ENCODE measurements around the gene CETP.
"Not testable (repeated sequence)": the region's sequence is repeated elsewhere in the genome, so short reads cannot be mapped to it uniquely, and the experiment has no call there.

Gene CETP

GRCh38 chr16:57000271-57001025 is 38.7 kb downstream of the CETP start:
- DNase-seq = no peak

- DNase-seq = no peak
These were observed 39.4 kb downstream of the CETP start for GRCh38 chr16:57001026-57001679.

DNA sequence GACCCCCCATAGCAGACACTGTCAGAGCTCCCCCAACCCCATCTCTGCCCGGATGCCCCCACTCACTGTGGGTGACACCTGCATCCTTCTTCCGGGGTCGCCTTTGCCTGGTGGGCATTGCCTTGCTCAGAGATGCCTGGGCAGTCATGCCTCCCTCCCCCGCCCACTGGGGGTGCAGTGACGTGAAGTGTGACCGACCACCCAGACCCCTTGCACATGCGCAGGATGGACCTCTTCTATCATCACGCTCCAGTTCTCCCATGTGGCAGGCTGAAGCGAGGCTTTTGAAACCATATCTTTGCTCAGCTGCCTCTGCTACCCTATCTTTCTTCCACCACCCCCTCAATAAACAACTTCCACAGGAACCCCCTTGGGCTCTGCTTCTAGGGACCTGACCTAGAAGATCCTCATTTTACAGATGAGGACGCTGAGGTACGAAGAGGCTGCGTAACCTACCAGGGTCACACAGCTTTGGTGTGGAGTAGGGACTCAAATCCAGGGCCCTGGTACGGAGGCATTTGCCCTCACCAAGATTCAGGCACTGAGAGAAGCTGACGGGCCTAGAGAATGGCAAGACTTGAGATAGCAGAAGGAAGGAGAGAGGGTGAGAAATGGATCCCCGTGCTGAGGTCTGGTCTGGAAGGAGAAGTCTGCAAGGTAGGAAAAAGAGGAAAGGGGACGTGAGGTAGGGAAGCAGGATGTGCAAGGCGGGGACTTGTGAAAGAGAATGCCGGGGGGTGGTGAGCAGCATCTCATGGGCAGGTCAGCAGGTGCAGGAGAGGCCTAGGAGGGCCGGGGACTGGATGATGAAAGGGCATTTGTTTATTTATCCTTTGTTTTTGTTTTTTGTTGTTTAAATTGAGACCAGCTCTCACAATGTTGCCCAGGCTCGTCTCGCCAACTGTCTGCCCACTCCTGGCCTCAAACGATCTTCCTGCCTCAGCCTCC is 42.0 kb downstream of the CETP start:
- no peak for DNase-seq

- DNase-seq = no peak
These were observed 42.9 kb downstream of the CETP start for GRCh38 chr16:57004387-57005250.

DNA sequence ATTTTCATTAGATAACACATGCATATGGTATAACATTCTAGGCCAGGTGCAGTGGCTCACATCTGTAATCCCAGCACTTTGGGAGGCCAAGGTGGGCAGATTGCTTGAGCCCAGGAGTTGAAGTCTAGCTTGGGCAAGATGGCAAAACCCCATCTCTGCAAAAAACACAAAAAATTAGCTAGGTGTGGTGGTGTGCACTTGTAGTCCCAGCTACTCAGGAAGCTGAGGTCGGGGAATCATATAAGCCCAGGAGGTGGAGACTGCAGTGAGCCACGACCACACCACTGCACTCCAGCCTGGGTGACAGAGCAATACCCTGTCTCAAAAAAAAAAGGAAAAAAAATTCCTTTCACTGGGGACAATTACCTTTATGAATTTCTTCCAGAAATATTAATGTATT is 43.8 kb downstream of the CETP start:
- DNase-seq = not testable (repeated sequence)

GRCh38 chr16:57007050-57007449 is 45.3 kb downstream of the CETP start:
- no peak for DNase-seq

GRCh38 chr16:57007530-57007929 is 45.8 kb downstream of the CETP start:
- DNase-seq = no peak

GRCh38 chr16:57008440-57008839 is 46.7 kb downstream of the CETP start:
- DNase-seq = no peak

GRCh38 chr16:57009643-57010170 is 48.0 kb downstream of the CETP start:
- no peak for DNase-seq

DNA sequence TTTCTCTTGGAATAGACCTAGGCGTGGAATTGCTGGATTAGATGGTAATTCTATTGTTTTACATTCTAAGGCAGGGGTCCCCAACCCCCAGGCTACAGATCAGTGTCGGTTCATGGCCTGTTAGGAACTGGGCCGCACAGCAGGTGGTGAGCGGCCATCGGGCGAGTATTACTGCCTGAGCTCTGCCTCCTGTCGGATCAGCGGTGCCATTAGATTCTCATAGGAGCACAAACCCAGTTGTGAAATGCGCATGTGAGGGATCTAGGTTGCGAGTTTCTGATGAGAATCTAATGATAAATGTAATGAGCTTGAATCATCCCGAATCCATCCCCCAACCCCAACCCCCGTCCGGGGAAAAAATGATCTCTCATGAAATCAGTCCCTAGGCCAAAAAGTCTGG is 50.6 kb downstream of the CETP start:
- DNase-seq = no peak

DNA sequence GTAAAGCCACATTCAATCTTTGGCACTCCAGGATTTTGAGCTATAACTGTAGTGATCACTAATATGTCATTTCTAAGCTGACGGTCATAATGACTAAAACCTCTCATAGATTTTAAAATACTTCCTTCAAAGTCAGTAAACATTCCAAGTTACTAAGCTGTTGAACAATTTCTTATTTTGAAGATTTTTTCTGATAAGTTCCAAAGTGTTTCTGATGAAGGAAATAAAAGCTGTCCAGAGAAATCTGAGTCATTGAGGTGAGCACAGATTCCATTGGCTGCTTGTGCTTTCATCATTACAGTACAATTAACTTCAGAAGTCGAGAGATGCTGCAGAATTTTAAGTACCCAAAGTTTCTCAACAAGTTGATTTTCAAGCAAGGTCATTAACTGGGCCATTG is 51.5 kb downstream of the CETP start:
- no peak for DNase-seq

- no peak for DNase-seq
These were observed 52.2 kb downstream of the CETP start for GRCh38 chr16:57013902-57014301.

DNA sequence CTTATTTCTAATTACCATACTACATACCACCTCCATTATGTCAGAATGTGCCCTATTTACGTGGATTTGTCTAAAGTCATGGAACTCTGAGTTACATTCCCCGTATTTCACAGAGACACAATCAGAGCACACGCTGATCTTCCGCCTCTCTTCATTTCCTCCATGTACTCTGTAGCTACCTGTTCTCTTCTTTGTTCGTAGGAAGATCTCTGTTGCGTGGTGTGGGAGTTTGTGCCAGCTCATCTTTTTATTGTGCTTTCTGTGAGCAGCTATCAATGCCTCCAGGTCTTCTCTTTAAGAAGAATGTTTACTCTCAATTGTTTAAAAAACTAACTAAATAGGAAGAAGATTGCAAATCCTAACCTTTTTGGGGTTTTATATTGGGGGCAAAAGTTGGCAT is 54.6 kb downstream of the CETP start:
- no peak for DNase-seq

DNA sequence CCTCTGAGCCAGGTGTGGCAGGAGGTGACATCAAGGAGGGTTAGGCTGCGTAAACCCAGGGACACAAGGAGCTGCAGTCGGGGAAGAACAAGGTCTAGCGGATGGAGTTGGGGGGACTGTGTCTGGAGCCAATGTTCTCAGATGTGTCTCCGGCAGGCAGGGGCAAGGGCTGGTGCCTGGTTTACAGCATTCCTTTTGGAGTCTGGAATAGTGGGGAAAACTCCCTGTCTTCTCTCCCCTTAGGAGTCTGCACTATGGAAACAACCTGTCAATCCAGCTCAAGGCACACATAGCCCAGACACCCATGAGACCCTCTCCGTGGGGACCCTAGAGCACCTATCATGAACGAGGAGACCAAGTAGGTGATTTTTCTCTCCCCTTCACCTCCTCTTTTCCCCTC is 55.1 kb downstream of the CETP start:
- no peak for DNase-seq

- no peak for DNase-seq
These were observed 55.5 kb downstream of the CETP start for GRCh38 chr16:57017251-57017650.

DNA sequence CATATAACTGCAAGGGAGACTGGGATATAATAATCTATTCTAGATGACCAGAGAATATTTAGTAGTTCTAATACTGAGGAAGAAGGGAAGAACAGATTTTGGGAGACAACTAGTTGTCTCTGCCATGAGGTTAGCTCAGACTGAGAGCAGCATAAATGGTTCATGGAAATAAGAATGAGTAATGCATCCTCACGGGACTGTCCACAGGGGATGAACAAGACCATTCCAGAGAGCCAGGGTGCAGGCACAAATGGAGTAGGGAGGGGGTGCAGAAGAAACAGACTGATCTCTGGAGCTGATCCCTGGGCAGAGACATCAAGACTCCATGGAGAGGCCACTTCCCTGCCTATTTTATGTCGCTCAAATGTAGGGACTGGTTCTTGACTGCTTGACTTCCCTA is 58.0 kb downstream of the CETP start:
- DNase-seq = no peak

- DNase-seq = no peak
These were observed 58.9 kb downstream of the CETP start for GRCh38 chr16:57020651-57021050.

DNA sequence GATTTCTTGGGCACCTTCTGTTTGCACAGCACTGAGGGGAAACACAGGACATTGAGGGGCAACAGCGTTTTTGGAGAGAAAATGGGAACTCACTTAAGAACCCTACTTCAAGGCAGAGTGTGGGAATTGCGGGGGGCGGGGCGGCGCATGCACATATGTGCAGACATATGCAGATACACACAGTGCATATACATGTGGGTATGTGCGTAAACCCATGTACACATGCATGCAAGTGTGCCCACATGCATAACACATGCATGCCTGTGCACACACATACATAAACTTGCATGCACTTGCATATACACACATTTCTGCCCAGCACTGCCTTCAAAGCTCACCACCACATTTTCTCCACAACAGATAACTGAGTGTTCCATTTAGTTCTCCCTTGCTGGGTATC is 60.0 kb downstream of the CETP start:
- no peak for DNase-seq

- no peak for DNase-seq
These were observed 60.7 kb downstream of the CETP start for GRCh38 chr16:57022445-57022844.

DNA sequence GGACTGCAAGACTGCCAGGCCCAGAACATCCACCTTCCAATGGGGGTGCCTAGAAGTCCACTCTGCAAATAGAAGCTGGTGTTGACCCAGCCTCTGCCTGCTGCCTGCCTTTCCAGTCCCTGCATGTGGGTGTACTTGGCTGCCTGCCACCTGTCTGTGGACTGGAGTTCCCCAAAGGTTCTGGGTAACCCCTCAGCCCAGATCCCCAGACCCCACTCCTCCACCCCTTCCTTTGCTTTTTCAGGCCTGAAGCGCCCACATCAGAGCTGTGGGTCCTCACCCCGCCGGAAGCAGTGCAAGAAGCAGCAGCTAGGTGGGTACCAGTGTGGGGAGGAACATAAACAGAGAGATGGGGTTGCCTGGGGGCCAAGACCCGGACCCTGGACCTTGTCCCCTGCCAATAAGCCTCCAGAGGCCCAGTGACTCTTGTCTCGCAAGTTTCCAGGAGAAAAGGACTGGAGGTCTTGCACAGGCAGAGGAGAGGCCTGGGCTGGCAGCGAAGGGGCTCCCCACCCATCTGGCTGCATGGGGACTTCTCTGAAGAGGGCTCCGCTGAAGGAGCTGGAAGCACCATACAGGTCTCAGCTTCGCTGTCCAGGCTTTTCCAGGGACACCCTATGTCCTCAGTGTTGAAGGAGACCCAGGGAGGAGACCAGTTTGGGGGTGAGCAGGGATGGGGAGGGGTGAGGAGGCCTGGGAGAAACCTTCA is 61.9 kb downstream of the CETP start:
- no peak for DNase-seq

- no peak for DNase-seq
These were observed 63.3 kb downstream of the CETP start for GRCh38 chr16:57024894-57025680.
